Esophagus muscularis mucosa (tissue), 4 donors: ENCODE data around the gene CNDP1. TPM values are rescaled to one million over a fixed set of nuclear protein-coding genes. Genes with fewer than 3 reads are reported as not detected.

Source experiments
- DNase-seq: peaks from one replicate; pipeline ENCODE4 v3.0.0-alpha.2; 2017; ENCODE audit errors: extremely low spot score
- H3K27ac ChIP-seq, 4 donors: fragments of 200-600 bp; sonication (generic); replicated peaks in 1 of 4; 1 replicate in 3 of 4; 2 replicates in 1 of 4; pipeline ENCODE4 v1.5.1; 2016 to 2019; ENCODE audit warnings: mild to moderate bottlenecking in 1 of 4
- H3K27me3 ChIP-seq, 4 donors: fragments of 200-600 bp; sonication (generic); one replicate each; pipeline versions ENCODE4 v1.5.1 to v1.6.0; 2016 to 2019
- H3K36me3 ChIP-seq, 4 donors: fragments of 200-600 bp; sonication (generic); one replicate each; pipeline ENCODE4 v1.5.1; 2016 to 2019
- H3K4me1 ChIP-seq, 4 donors: fragments of 200-600 bp; sonication (generic); one replicate each; pipeline ENCODE4 v1.5.1; 2016 to 2019
- H3K4me3 ChIP-seq, 4 donors: fragments of 200-600 bp; sonication (generic); 1 replicate in 2 of 4; 2 replicates in 2 of 4; pipeline ENCODE4 v1.5.1; 2016 to 2019; ENCODE audit warnings: mild to moderate bottlenecking in 4 of 4, moderate library complexity in 1 of 4
- H3K9me3 ChIP-seq, 4 donors: fragments of 200-600 bp; sonication (generic); 1 replicate in 3 of 4; 2 replicates in 1 of 4; pipeline ENCODE4 v1.5.1; 2016 to 2019
- CTCF ChIP-seq, 3 experiments: fragments of 200-600 bp in 2 of 3; fragments of 450-650 bp in 1 of 3; sonication (generic) in 2 of 3; IDR thresholded peaks; one replicate each; pipeline ENCODE4 v1.5.1; 2017 to 2019; ENCODE audit warnings: antibody characterized with exemption in 3 of 3, mild to moderate bottlenecking in 2 of 3, moderate library complexity in 1 of 3
- EP300 ChIP-seq: sonication (generic); formaldehyde crosslinking; IDR thresholded peaks from one replicate; pipeline ENCODE4 v1.6.1; 2017; ENCODE audit warnings: antibody characterized with exemption
- POLR2A ChIP-seq: fragments of 450-650 bp; IDR thresholded peaks from one replicate; pipeline ENCODE4 v1.6.1; 2017; ENCODE audit warnings: antibody characterized with exemption, moderate library complexity, mild to moderate bottlenecking, low read depth
- POLR2AphosphoS5 ChIP-seq, 2 donors: sonication (generic); formaldehyde crosslinking; IDR thresholded peaks; one replicate each; pipeline ENCODE4 v1.6.1; 2017; ENCODE audit warnings: antibody characterized with exemption in 2 of 2
- WGBS: methylation state at CpG from one replicate; pipeline ENCODE4 v1.1.5; 2018; 5-methylcytosine and 5-hydroxymethylcytosine counted together
- intact Hi-C: fragments of 100-400 bp; cut with DNase I; formaldehyde crosslinking; loops from one replicate; pipeline ENCODE4 v1.15.1; 2023
- total RNA-seq, 4 donors: library from RNA; depleted of rRNA; stranded (reverse); fragments of >200 nt; gene quantifications; one replicate each; pipeline versions ENCODE4 v1.1.0 to v1.2.1, GENCODE V29; 2016

Gene CNDP1
- total RNA-seq, 4 donors from 2014 or later: not detected

GRCh38 chr18:74495581-74496507 lies 38.5 kb upstream of the CNDP1 start, which contains the start of gene CNDP2:
Gene CNDP2, plus strand, starts transcription at chr18:74496363. Its CDS starts 3,611 bp downstream, at chr18:74499974.
- Histone ChIP-seq H3K36me3 (peaks cover 0 to 5% (median 4%) of the 10 kb centered on the region in 4 donors), H3K9me3 (peaks cover 0 to 5% (median 0%) of the 10 kb centered on the region in 4 donors), H3K4me1 (peaks cover 19 to 35% (median 29%) of the 10 kb centered on the region in 4 donors), H3K27me3 (no peaks in the 10 kb centered on the region), H3K4me3 (peak within 1 kb of the TSS; percentile 75 to 97 (median 86)), H3K27ac (peak within 1 kb of the TSS; percentile 82 to 94 (median 88))
- TF ChIP-seq POLR2AphosphoS5 (IDR thresholded peaks at IDR 0.05) (peak; percentile 94 to 97), CTCF (IDR thresholded peaks at IDR 0.05) (no peak), POLR2A (peak; percentile 80)
- peak; percentile 100 for DNase-seq
- under 1% methylated on average over 28 of the region's 71 CpGs for WGBS
- intact Hi-C loops: loop anchor here (5.0 kb wide), 4 partner anchors 96 to 349 kb away; partner anchors contain the start of genes CYB5A, FBXO15 and TIMM21

GRCh38 chr18:74496508-74497323 lies 37.6 kb upstream of the CNDP1 start:
- peaks cover 0 to 5% (median 0%) of the 10 kb centered on the region in 4 donors for H3K9me3 ChIP-seq
- peaks cover 8 to 14% (median 12%) of the 10 kb centered on the region in 4 donors for H3K36me3 ChIP-seq
- H3K27ac ChIP-seq: peak overlapping the region; percentile 82 to 94 (median 88)
- WGBS: 9% methylated on average over 21 of the region's 48 CpGs
- DNase-seq: no peak
- TF ChIP-seq CTCF (IDR thresholded peaks at IDR 0.05) (peak in 1 of 3 experiments; percentile 30), EP300 (no peak), POLR2A (no peak), POLR2AphosphoS5 (IDR thresholded peaks at IDR 0.05) (no peak)
- H3K27me3 ChIP-seq: no peaks in the 10 kb centered on the region
- intact Hi-C loops: loop anchor here (5.0 kb wide), 4 partner anchors 96 to 349 kb away; partner anchors contain the start of genes CYB5A, FBXO15 and TIMM21
- H3K4me1 ChIP-seq: peaks cover 19 to 35% (median 29%) of the 10 kb centered on the region in 4 donors
- H3K4me3 ChIP-seq: peak overlapping the region; percentile 75 to 97 (median 86)

DNA sequence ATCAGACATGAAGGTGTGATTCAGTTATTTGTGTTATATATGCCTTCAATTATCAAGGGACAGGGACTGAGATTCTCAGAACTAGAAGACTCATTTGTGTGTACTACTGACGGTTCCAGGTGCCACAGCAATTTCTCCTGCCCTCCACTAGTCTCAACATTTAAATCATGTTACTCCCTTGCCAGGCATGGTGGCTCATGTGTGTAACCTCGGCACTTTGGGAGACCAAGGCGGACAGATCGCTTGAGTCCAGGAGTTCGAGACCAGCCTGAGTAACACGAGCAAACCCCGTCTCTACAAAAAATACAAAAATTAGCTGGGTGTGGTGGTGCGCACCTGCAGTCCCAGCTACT lies 37.0 kb upstream of the CNDP1 start:
- TF ChIP-seq CTCF (IDR thresholded peaks at IDR 0.05): no peak
- TF ChIP-seq POLR2AphosphoS5 (IDR thresholded peaks at IDR 0.05): no peak
- TF ChIP-seq POLR2A: no peak
- TF ChIP-seq EP300: no peak
- no peak for DNase-seq
- intact Hi-C loops: loop anchor here (5.0 kb wide), 4 partner anchors 95 to 350 kb away; partner anchors contain the start of genes CYB5A, FBXO15 and TIMM21
- Histone ChIP-seq H3K36me3 (peaks cover 13 to 20% (median 17%) of the 10 kb centered on the region in 4 donors), H3K4me3 (peak overlapping the region; percentile 75 to 97 (median 86)), H3K27ac (peak overlapping the region in 3 of 4 donors; percentile 82 to 94 (median 90)), H3K9me3 (peaks cover 0 to under 1% (median 0%) of the 10 kb centered on the region in 4 donors), H3K4me1 (peaks cover 19 to 35% (median 29%) of the 10 kb centered on the region in 4 donors), H3K27me3 (no peaks in the 10 kb centered on the region)
- WGBS: 97% methylated on average over 8 of the region's 8 CpGs

DNA sequence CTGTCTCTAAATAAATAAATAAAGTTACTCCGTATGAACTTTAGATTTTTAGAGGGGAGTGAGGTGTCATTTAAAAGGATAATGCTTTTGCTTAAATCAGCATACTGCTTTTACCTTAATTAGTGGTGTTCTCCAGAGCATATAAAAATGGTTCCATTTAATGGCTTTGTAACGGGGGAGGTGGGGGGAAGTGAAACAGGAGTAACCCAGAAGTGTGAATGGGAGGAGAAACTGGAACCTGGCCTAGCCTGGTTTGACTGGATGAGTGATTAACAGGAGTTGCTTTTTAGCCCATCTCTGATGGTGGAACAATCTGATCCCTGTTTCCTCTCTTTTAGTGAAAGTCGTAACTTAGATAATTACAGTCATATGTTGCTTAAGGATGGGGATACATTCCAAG lies 36.5 kb upstream of the CNDP1 start:
- no peak overlapping the region for H3K27ac ChIP-seq
- H3K9me3 ChIP-seq: no peaks in the 10 kb centered on the region
- intact Hi-C loops: loop anchor here (5.0 kb wide), 4 partner anchors 95 to 350 kb away; partner anchors contain the start of genes CYB5A, FBXO15 and TIMM21
- no peak for DNase-seq
- no peak overlapping the region for H3K4me3 ChIP-seq
- no peaks in the 10 kb centered on the region for H3K27me3 ChIP-seq
- peaks cover 18 to 24% (median 22%) of the 10 kb centered on the region in 4 donors for H3K36me3 ChIP-seq
- peaks cover 19 to 35% (median 29%) of the 10 kb centered on the region in 4 donors for H3K4me1 ChIP-seq
- no peak for TF ChIP-seq EP300
- no peak for TF ChIP-seq POLR2AphosphoS5 (IDR thresholded peaks at IDR 0.05)
- TF ChIP-seq CTCF (IDR thresholded peaks at IDR 0.05): no peak
- TF ChIP-seq POLR2A: no peak
- 88% methylated on average over 3 of the region's 3 CpGs for WGBS
